Duodenal mucosa (tissue), 2 donors: Measurements from ENCODE around the gene DSCAML1.

Source experiments
- H3K27ac ChIP-seq: one replicate; pipeline ENCODE4 v1.7.0; 2013; ENCODE audit warnings: low read depth, low read length
- H3K27me3 ChIP-seq, 2 donors: one replicate each; pipeline ENCODE4 v1.7.0; 2013; ENCODE audit warnings: low read length in 2 of 2, control low read depth in 1 of 2; ENCODE audit not compliant: insufficient read depth in 2 of 2, control insufficient read depth in 1 of 2
- H3K36me3 ChIP-seq, 2 donors: one replicate each; pipeline ENCODE4 v1.7.0; 2013; ENCODE audit warnings: low read length in 2 of 2, control low read depth in 1 of 2; ENCODE audit not compliant: insufficient read depth in 2 of 2, control insufficient read depth in 1 of 2
- H3K4me1 ChIP-seq, 2 donors: one replicate each; pipeline ENCODE4 v1.7.0; 2013; ENCODE audit warnings: low read length in 2 of 2, control low read depth in 1 of 2; ENCODE audit not compliant: insufficient read depth in 2 of 2, control insufficient read depth in 1 of 2
- H3K4me3 ChIP-seq, 2 donors: one replicate each; pipeline ENCODE4 v1.7.0; 2013; ENCODE audit warnings: low read length in 2 of 2, low read depth in 1 of 2
- H3K9ac ChIP-seq, 2 donors: one replicate each; pipeline ENCODE4 v1.7.0; 2013; ENCODE audit warnings: low read length in 2 of 2, low read depth in 1 of 2
- H3K9me3 ChIP-seq, 2 donors: one replicate each; pipeline ENCODE4 v1.7.0; 2013; ENCODE audit warnings: low read length in 2 of 2, control low read depth in 1 of 2; ENCODE audit not compliant: control insufficient read depth in 1 of 2

Gene DSCAML1

GRCh38 chr11:117774553-117774952, 22.5 kb downstream of the DSCAML1 start:
- Histone ChIP-seq H3K36me3 (no peaks in the 10 kb centered on the region), H3K4me3 (no peak overlapping the region), H3K9me3 (no peaks in the 10 kb centered on the region), H3K4me1 (no peaks in the 10 kb centered on the region), H3K27me3 (peaks cover 0 to 6% of the 10 kb centered on the region in 2 donors), H3K27ac (no peak overlapping the region), H3K9ac (no peak overlapping the region)

GRCh38 chr11:117772360-117772759, 24.7 kb downstream of the DSCAML1 start:
- Histone ChIP-seq H3K9me3 (no peaks in the 10 kb centered on the region), H3K4me1 (no peaks in the 10 kb centered on the region), H3K27me3 (peaks cover 0 to under 1% of the 10 kb centered on the region in 2 donors), H3K9ac (no peak overlapping the region), H3K36me3 (no peaks in the 10 kb centered on the region), H3K27ac (no peak overlapping the region), H3K4me3 (no peak overlapping the region)

GRCh38 chr11:117771841-117772240, 25.2 kb downstream of the DSCAML1 start:
- Histone ChIP-seq H3K36me3 (no peaks in the 10 kb centered on the region), H3K9me3 (no peaks in the 10 kb centered on the region), H3K4me1 (no peaks in the 10 kb centered on the region), H3K9ac (no peak overlapping the region), H3K27me3 (peaks cover 0 to 2% of the 10 kb centered on the region in 2 donors), H3K4me3 (no peak overlapping the region), H3K27ac (no peak overlapping the region)

DNA sequence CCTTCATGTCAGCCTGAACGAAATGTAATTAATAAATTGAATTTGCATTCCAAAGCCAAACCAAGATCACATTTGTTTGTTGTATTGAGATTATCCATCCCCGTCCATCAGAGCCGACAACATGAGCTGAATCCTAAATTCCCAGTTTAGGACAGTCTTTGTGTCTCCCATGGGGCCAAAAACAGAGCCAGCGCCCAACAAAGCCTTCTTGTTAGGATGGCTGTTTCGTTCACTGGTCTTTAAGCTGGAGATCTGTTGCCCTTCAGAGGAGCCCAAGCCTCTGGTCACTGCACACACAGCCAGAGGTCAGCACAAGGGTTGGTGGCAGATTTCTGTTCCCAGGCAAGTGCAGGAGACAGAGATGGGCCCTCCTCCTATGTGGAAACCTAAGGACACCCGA, 25.8 kb downstream of the DSCAML1 start:
- Histone ChIP-seq H3K27ac (no peak overlapping the region), H3K4me1 (no peaks in the 10 kb centered on the region), H3K9me3 (no peaks in the 10 kb centered on the region), H3K4me3 (no peak overlapping the region), H3K36me3 (no peaks in the 10 kb centered on the region), H3K27me3 (peaks cover 0 to 3% of the 10 kb centered on the region in 2 donors), H3K9ac (no peak overlapping the region)

DNA sequence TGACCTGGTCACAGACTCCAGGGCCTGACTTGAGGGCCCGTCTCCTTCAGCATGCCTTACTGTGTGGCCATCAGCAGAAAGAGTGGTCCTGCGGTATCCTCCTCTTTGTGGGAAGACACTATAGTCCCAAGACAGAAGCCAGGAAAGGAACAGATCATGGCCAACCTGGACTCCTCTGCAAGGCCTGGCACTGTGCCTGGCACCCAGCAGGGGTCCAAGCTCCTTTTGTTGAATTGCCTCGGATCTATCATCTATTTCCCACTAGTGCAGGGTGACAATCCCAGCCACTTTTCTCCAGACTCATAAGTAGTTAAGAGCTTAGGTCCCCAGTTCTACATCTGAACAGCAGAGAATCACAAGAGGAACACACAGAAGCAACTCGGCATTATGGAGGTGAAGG, 27.0 kb downstream of the DSCAML1 start:
- Histone ChIP-seq H3K4me3 (no peak overlapping the region), H3K36me3 (no peaks in the 10 kb centered on the region), H3K27ac (no peak overlapping the region), H3K9me3 (no peaks in the 10 kb centered on the region), H3K27me3 (peaks cover 0 to 3% of the 10 kb centered on the region in 2 donors), H3K9ac (no peak overlapping the region), H3K4me1 (no peaks in the 10 kb centered on the region)

DNA sequence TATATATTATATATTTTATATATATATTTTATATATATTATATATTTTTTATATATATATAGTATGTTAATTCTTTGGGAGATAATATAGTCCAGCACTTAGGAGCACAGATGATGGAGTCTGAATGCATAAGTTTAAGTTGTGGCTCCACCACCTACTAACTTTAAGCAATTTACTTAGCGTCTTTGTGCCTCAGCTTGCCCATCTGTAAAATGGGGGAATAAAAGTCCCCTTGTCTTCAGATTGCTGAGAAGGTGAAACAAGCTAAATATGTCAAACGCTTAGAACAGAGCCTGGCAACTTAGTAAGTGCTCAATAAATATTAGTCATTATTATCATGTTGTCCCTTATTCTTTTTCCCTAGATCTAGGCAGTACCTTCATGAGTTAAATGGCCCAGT, 27.5 kb downstream of the DSCAML1 start:
- Histone ChIP-seq H3K4me3 (no peak overlapping the region), H3K4me1 (no peaks in the 10 kb centered on the region), H3K9ac (no peak overlapping the region), H3K36me3 (no peaks in the 10 kb centered on the region), H3K9me3 (no peaks in the 10 kb centered on the region), H3K27me3 (peaks cover 0 to 3% of the 10 kb centered on the region in 2 donors), H3K27ac (no peak overlapping the region)

- Histone ChIP-seq H3K27ac (no peak overlapping the region), H3K9ac (no peak overlapping the region), H3K27me3 (peaks cover 0 to 3% of the 10 kb centered on the region in 2 donors), H3K9me3 (no peaks in the 10 kb centered on the region), H3K4me3 (no peak overlapping the region), H3K4me1 (no peaks in the 10 kb centered on the region), H3K36me3 (no peaks in the 10 kb centered on the region)
These were observed 28.5 kb downstream of the DSCAML1 start for GRCh38 chr11:117768506-117768905.

- H3K27me3 ChIP-seq: peaks cover 0 to 3% of the 10 kb centered on the region in 2 donors
- no peak overlapping the region for H3K4me3 ChIP-seq
- H3K9me3 ChIP-seq: no peaks in the 10 kb centered on the region
- H3K27ac ChIP-seq: no peak overlapping the region
- H3K36me3 ChIP-seq: no peaks in the 10 kb centered on the region
- no peak overlapping the region for H3K9ac ChIP-seq
- H3K4me1 ChIP-seq: no peaks in the 10 kb centered on the region
These were observed 29.9 kb downstream of the DSCAML1 start for GRCh38 chr11:117767071-117767470.

DNA sequence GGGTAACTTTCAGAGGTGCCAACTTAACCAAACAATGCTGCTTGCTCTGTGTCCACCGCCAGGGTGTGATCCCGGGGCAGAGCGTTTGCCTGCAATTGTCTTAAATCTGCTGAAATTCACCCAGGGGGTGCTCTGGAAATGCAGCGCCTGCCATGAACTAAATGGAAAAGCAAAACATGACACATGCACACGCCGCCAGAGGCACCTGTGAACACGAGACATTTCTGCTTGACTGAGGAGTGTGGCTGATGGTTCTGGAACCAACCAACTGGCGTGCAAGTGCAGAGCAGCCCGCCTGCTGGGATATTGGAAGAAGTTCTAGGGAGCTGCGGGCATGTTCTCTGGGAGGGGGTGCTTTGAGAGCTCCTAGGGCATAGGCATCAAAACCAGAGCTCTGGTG, 30.4 kb downstream of the DSCAML1 start:
- no peak overlapping the region for H3K9ac ChIP-seq
- H3K9me3 ChIP-seq: no peaks in the 10 kb centered on the region
- H3K4me3 ChIP-seq: no peak overlapping the region
- no peak overlapping the region for H3K27ac ChIP-seq
- H3K36me3 ChIP-seq: no peaks in the 10 kb centered on the region
- peaks cover 0 to 3% of the 10 kb centered on the region in 2 donors for H3K27me3 ChIP-seq
- no peaks in the 10 kb centered on the region for H3K4me1 ChIP-seq

GRCh38 chr11:117766026-117766425, 31.0 kb downstream of the DSCAML1 start:
- Histone ChIP-seq H3K4me3 (no peak overlapping the region), H3K9me3 (no peaks in the 10 kb centered on the region), H3K4me1 (no peaks in the 10 kb centered on the region), H3K27me3 (peaks cover 0 to 3% of the 10 kb centered on the region in 2 donors), H3K36me3 (no peaks in the 10 kb centered on the region), H3K9ac (no peak overlapping the region), H3K27ac (no peak overlapping the region)

DNA sequence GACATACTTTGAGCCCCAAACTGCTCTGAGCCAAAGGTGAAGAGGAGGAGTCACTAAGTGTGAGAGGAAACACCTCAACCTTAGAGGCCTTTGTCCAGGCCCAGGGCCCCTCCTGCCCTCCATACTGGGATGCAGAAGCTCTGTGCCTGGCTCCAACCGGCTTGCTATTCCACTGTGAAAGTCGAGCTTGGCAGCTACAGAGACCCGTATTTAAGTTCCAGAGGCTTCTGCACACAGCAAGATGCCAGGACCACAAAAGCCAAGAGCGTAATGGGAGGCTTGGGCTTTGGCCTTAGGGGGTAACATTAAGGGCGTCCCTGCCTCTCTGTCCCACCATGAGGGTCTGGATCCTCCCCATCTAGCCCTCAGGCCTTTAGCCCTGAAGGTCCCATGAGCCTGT, 31.9 kb downstream of the DSCAML1 start:
- Histone ChIP-seq H3K4me1 (no peaks in the 10 kb centered on the region), H3K4me3 (no peak overlapping the region), H3K9ac (no peak overlapping the region), H3K27ac (no peak overlapping the region), H3K36me3 (no peaks in the 10 kb centered on the region), H3K9me3 (no peaks in the 10 kb centered on the region), H3K27me3 (peaks cover 0 to 3% of the 10 kb centered on the region in 2 donors)
